Tibial nerve (tissue), 3 donors: Measurements from ENCODE around the gene CYP27C1.

Experiments used
- CTCF ChIP-seq, 5 experiments: fragments of 200-600 bp in 3 of 5; fragments of 450-650 bp in 2 of 5; sonication (generic) in 3 of 5; IDR thresholded peaks; one replicate each; pipeline ENCODE4 v1.5.1; 2016 to 2019; ENCODE audit warnings: antibody characterized with exemption in 5 of 5, mild to moderate bottlenecking in 3 of 5, moderate library complexity in 2 of 5
- POLR2A ChIP-seq, 2 donors: fragments of 450-650 bp; IDR thresholded peaks; one replicate each; pipeline ENCODE4 v1.6.1; 2017; ENCODE audit warnings: antibody characterized with exemption in 2 of 2, mild to moderate bottlenecking in 2 of 2, moderate library complexity in 2 of 2

GRCh38 chr2:127208313-127208712 lies 11.8 kb downstream of the CYP27C1 start:
- TF ChIP-seq CTCF (IDR thresholded peaks at IDR 0.05) (no peak), POLR2A (IDR thresholded peaks at IDR 0.05) (no peak)
